ENCODE measurements around the gene ZNF443.
"Not testable (repeated sequence)": the region's sequence is repeated elsewhere in the genome, so short reads cannot be mapped to it uniquely, and the experiment has no call there.

Gene ZNF443

DNA sequence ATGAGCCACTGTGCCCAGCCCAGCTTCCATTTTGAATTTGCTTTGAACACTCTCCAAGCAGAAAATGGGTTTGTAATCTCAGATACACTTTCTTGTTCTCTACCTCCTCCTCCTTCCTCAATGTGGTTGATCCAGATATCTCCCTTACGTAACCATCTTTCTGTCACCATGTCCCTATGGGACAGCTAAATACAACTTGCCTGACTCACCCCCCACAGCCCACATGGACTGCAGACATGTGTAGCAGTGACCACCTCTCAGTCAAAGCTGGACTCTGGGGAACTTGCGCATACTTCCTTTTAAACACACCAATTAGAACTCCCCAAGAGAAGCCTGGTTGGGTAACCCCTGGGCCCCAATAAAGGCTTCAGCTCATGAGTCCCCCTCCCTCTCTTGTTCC lies 28.9 kb downstream of the ZNF443 start:
- no peak for DNase-seq

DNA sequence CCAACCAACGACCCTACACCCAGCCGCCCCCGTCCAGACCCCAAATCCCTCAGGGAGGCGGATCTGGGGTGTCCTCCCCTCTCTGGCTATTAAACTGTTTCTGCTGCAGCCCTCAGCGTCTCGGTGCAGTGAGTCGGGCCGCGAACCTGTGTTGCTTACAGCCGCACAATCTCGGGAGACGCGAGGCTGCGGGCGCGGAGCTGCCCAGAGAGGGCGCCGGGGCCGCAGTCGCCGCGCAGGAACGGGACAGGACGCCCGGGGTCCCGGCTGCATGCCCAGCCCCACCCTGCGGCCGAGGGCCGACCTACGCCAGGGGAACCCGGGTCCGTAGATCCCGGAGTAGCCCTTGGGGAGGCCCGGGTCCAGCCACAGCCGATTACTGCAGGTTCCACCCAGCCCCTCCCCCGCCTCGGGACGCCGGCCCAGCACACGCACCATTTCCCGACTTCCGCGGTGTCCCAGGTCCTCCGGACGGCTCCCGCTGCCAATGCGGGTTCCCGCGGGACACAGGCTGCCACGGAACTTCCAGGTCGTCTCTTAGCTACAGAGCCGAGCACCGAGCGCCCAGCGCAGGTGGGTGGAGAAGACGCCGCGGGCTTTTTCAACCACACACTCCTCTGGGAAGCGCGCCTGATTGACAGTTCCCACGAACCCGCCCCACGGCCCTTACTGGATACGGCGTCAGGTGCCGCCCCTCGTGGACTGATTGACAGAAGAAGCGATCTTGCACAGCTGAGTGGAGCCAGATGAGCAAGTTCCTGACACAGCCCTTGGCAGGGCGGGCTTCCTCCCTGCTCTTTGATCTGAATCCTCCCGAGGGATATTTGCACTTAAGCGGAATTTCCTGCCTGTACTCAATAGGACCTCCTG lies 40.0 kb downstream of the ZNF443 start, which contains the start of gene ZNF799:
ZNF799 (minus strand) TSS at position 639 of the 870 bp plus-strand sequence; CDS start at position 438, 201 bp downstream.
- peak; percentile 81 for DNase-seq

DNA sequence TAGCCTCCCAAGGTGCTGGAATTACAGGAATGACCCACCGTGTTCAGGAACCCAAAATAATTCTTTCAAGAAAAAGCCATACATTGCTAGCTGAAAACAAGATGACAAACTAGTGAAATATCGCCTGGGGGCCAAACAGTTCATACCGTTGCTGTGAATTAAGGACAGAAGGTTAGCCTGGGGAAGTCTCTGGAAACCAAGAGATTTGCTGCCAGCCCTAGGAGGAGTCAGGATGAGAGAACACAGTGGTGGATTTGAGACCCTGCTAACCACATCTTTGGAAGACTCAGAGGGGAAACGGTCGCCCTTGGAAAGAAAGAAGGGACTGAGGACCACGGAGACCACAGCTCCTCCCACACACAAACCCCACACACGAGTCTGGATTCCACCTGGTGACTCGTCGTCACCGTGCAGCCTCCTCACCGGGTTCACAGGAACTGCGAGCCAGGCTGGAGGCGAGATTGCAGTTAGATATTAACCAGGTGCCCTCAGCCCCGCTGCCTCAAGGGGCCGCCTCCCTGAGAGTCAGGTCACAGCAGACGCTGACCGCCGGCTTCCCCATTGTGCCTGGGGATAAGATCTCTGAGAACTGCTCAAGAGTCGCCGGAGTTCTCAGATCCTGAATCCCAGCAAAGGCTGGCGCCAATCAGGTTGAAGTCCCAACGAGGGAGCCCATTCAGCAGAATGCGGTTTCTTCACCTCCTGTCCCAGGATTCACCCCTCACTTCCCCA lies 40.8 kb downstream of the ZNF443 start:
- not testable (repeated sequence) for DNase-seq

DNA sequence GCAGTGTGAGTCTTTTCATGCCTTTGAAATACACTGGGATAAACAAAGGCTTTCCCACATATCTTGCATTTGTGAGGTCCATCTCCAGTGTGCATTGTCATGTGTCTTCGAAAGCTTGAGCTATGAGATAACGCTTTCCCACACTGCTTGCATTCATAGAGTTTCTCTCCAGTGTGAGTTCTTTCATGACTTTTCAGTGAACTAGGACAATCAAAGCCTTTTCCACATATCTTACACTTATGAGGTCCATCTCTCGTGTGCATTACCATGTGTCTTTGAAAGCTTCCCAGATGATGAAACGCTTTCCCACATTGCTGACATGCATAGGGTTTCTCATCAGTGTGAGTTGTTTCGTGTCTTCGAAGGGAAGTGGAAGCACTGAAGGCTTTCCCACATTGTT lies 49.7 kb downstream of the ZNF443 start:
- not testable (repeated sequence) for DNase-seq

DNA sequence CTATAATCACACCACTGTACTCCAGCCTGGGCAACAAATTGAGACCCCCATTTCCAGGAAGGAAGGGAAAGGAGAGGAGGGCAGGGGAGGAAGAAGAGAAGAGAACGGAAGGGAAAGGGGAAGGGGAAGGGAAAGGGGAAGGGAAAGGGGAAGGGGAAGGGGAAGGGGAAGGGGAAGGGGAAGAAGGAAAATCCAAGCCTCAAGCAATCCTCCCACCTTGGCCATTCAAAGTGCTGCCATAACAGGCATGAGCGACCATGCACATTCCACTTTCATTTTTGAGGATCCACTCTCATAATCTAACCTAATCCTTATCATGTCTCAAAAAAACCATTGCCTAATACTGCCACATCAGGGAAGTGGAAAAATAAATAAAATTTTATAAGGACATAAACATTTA lies 54.5 kb downstream of the ZNF443 start:
- DNase-seq = not testable (repeated sequence)

DNA sequence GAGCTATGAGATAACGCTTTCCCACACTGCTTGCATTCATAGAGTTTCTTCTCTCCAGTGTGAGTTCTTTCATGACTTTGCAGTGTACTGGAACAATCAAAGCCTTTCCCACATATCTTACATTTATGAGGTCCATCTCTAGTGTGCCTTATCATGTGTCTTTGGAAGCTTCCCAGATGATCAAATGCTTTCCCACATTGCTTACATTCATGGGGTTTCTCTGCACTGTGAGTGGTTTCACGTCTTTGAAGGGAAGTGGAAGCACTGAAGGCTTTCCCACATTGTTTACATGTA lies 60.4 kb downstream of the ZNF443 start:
- DNase-seq = no peak

DNA sequence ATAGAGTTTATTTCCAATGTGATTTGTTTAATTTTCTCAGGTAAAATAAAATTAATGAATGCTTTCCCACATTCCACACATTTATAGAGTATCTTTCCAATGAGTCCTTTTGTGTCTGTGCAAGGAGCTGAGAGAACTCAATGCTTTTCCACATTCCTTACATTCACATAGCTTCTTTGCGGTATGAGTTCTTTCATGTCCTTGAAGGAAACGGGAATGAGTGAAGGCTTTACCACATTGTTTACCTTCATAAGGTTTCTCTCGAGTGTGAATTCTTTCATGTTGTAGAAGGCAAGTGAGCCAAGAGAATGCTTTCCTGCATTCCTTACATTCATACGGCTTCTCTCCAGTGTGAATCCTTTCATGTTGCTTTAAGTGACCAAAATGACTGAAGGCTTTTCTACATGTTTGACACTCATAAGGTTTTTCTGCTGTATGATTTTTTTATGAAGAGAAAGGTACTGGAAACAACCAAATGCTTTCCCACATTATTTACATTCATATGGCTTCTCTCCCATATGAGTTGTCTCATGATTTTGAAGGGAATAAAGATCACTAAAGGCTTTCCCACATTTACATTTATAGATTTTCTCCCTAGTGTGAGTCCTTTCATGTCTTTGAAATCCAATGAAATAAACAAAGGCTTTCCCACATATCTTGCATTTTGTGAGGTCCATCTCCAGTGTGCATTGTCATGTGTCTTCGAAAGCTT lies 60.9 kb downstream of the ZNF443 start:
- DNase-seq = no peak
